DND-41 (cell line): ENCODE data around the gene OTUD7B.

ENCODE experiments used
- EZH2 ChIP-seq: IDR thresholded peaks from 3 replicates; pipeline ENCODE4 v1.6.1; 2012; ENCODE audit warnings: borderline replicate concordance, low read depth, mild to moderate bottlenecking, moderate library complexity, low read length, inconsistent platforms; ENCODE audit not compliant: severe bottlenecking
- TF ChIP-seq, protein P1 (sequence below): IDR thresholded peaks from 2 replicates; pipeline ENCODE4 v1.5.1; 2012; ENCODE audit warnings: borderline replicate concordance, low read length, moderate library complexity, mild to moderate bottlenecking; ENCODE audit not compliant: poor library complexity, severe bottlenecking; ENCODE audit errors: extremely low read depth

DNA sequence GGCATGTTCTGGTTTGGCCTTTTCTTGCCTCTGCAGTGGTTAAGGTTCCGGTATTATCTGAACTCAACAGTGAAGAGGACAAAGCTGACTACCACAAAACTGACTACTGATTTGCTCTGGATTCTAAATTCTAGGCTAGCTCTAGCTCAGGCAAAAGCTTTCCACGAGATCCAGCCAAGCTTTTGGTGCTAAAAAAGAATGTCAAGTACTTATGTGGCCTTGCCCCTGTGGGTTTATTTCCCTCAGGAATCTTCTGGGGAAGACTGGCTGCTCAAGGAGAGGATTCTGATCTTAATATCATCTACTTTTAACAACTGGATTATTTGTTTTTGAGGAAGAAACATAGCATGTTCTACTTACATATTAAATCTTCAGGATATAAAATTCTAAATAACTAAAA, 47.8 kb downstream of the OTUD7B start:
- TF ChIP-seq, protein P1, sequence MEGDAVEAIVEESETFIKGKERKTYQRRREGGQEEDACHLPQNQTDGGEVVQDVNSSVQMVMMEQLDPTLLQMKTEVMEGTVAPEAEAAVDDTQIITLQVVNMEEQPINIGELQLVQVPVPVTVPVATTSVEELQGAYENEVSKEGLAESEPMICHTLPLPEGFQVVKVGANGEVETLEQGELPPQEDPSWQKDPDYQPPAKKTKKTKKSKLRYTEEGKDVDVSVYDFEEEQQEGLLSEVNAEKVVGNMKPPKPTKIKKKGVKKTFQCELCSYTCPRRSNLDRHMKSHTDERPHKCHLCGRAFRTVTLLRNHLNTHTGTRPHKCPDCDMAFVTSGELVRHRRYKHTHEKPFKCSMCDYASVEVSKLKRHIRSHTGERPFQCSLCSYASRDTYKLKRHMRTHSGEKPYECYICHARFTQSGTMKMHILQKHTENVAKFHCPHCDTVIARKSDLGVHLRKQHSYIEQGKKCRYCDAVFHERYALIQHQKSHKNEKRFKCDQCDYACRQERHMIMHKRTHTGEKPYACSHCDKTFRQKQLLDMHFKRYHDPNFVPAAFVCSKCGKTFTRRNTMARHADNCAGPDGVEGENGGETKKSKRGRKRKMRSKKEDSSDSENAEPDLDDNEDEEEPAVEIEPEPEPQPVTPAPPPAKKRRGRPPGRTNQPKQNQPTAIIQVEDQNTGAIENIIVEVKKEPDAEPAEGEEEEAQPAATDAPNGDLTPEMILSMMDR, result no peak
- TF ChIP-seq EZH2, result no peak
